HG02840 (cell line): ENCODE results near the gene PRKCE.

Source experiments
- ATAC-seq: cut with Tn5 transposase; IDR thresholded peaks from one replicate; pipeline ENCODE4 v1.9.1; 2021; ENCODE audit warnings: mild to moderate bottlenecking, moderate library complexity, moderate number of reproducible peaks; ENCODE audit not compliant: unreplicated experiment, low FRiP score

The PRKCE gene

GRCh38 chr2:45631319-45631718, 20.2 kb upstream of the PRKCE start:
- ATAC-seq: no peak

GRCh38 chr2:45631955-45632354, 19.5 kb upstream of the PRKCE start:
- ATAC-seq: no peak

- ATAC-seq: no peak
Observed at GRCh38 chr2:45634223-45634622, 17.3 kb upstream of the PRKCE start.

- no peak for ATAC-seq
Observed at GRCh38 chr2:45636008-45636407, 15.5 kb upstream of the PRKCE start.

GRCh38 chr2:45637440-45637839, 14.0 kb upstream of the PRKCE start:
- no peak for ATAC-seq

GRCh38 chr2:45640576-45640975, 10.9 kb upstream of the PRKCE start:
- ATAC-seq: no peak

GRCh38 chr2:45643095-45643494, 8.4 kb upstream of the PRKCE start:
- ATAC-seq: no peak

- no peak for ATAC-seq
Observed at GRCh38 chr2:45643543-45644542, 7.6 kb upstream of the PRKCE start.

GRCh38 chr2:45646289-45646688, 5.2 kb upstream of the PRKCE start:
- no peak for ATAC-seq

- ATAC-seq: no peak
Observed at GRCh38 chr2:45647356-45647755, 4.1 kb upstream of the PRKCE start.

GRCh38 chr2:45647986-45648520, 3.4 kb upstream of the PRKCE start:
- no peak for ATAC-seq

- ATAC-seq: no peak
Observed at GRCh38 chr2:45648636-45649035, 2.8 kb upstream of the PRKCE start.

GRCh38 chr2:45649462-45649857, 2.0 kb upstream of the PRKCE start:
- ATAC-seq: no peak

GRCh38 chr2:45649858-45650811, 1.3 kb upstream of the PRKCE start:
- ATAC-seq: peak; percentile 15

GRCh38 chr2:45650851-45651414, 542 bp upstream of the PRKCE start:
- ATAC-seq: peak; percentile 79

- no peak for ATAC-seq
Observed at GRCh38 chr2:45652090-45653031, 886 bp downstream of the PRKCE start.

- no peak for ATAC-seq
Observed at GRCh38 chr2:45653122-45653913, 1.8 kb downstream of the PRKCE start.

- ATAC-seq: no peak
Observed at GRCh38 chr2:45654250-45654649, 2.8 kb downstream of the PRKCE start.

- ATAC-seq: no peak
Observed at GRCh38 chr2:45661828-45662227, 10.4 kb downstream of the PRKCE start.
